ENCODE data around the gene WDTC1.
A peak's percentile ranks its signal among the peaks of the same experiment; 100 is the strongest.
"Not testable (repeated sequence)": the region's sequence is repeated elsewhere in the genome, so short reads cannot be mapped to it uniquely, and the experiment has no call there.

The WDTC1 gene

DNA sequence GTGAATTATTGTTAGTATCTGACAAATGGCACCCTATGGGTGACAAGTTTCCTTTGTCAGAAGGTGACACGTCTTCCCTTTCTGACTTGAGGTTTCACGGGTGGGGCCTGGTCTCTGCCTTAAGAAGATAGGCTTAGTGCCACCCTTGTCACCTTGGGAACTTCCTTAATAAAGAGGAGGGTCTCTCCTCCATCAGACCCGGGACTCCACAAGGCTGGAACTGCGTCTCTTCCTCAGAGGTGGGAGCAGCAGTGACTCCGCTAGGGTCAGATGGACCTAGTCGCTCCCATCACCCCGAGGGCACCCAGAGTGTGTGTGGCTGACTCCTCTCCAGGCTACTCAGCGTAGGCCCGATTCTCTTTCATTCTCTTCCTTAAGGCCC lies 774 bp upstream of the WDTC1 start:
- DNase-seq (ENCODE audit: low read depth): no peak
- in situ Hi-C loops (cut with HindIII; ENCODE audit: low sequenced_read_pairs): no loop called here
- peak overlapping the region; percentile 64 for H3K4me3 ChIP-seq (ENCODE audit: low read depth, low read length)
- TF ChIP-seq, protein P1, sequence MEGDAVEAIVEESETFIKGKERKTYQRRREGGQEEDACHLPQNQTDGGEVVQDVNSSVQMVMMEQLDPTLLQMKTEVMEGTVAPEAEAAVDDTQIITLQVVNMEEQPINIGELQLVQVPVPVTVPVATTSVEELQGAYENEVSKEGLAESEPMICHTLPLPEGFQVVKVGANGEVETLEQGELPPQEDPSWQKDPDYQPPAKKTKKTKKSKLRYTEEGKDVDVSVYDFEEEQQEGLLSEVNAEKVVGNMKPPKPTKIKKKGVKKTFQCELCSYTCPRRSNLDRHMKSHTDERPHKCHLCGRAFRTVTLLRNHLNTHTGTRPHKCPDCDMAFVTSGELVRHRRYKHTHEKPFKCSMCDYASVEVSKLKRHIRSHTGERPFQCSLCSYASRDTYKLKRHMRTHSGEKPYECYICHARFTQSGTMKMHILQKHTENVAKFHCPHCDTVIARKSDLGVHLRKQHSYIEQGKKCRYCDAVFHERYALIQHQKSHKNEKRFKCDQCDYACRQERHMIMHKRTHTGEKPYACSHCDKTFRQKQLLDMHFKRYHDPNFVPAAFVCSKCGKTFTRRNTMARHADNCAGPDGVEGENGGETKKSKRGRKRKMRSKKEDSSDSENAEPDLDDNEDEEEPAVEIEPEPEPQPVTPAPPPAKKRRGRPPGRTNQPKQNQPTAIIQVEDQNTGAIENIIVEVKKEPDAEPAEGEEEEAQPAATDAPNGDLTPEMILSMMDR (IDR thresholded peaks at IDR 0.05; ENCODE audit: low read depth, low read length, missing control alignments): no peak

GRCh38 chr1:27235827-27236226 lies 1.4 kb downstream of the WDTC1 start:
- in situ Hi-C loops (cut with HindIII; ENCODE audit: low sequenced_read_pairs): no loop called here
- TF ChIP-seq, protein P1 (IDR thresholded peaks at IDR 0.05; ENCODE audit: low read depth, low read length, missing control alignments): no peak
- H3K4me3 ChIP-seq (ENCODE audit: low read depth, low read length): peak overlapping the region; percentile 64
- no peak for DNase-seq (ENCODE audit: low read depth)

DNA sequence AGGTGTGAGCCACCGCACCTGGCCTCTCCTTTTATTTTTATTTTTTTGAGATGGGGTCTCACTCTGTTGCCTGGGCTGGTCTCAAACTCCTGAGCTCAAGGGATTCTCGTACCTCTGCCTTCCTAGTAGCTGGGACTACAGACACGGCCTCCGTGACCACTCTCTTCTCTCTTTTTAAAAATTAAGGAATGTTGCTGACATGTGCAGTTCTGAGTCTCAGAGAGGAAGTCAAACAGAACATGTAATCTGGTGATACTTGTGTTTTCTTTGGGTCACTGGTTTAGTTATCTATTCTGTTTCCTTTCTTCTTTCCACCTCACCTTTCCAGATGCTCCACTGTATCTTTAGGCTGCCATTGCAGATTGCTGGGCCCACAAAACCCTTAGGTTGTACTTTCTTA lies 2.7 kb downstream of the WDTC1 start:
- no peak overlapping the region for H3K4me3 ChIP-seq (ENCODE audit: low read depth, low read length)
- TF ChIP-seq, protein P1 (IDR thresholded peaks at IDR 0.05; ENCODE audit: low read depth, low read length, missing control alignments): no peak
- no peak for DNase-seq (ENCODE audit: low read depth)
- in situ Hi-C loops (cut with HindIII; ENCODE audit: low sequenced_read_pairs): no loop called here

DNA sequence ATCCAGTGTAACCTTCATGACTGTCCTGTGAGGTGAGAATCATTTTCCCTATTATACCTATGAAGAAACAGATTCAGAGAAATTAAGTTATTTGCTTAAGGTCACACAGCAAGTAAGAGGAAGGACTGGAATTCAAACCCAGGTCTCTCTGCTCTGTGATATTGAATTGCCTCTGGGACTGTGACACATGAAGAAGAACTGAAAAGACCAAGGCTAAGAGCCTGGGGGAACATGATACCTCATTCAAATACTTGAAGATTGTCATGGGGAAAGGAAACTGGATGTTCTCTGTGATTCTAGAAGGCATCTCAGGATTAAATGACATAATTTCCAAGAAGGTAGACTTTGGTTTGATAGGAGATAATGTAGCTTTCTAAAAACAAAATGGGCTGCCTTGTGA lies 3.6 kb downstream of the WDTC1 start:
- no peak for DNase-seq (ENCODE audit: low read depth)
- TF ChIP-seq, protein P1 (IDR thresholded peaks at IDR 0.05; ENCODE audit: low read depth, low read length, missing control alignments): no peak
- no peak overlapping the region for H3K4me3 ChIP-seq (ENCODE audit: low read depth, low read length)
- in situ Hi-C loops (cut with HindIII; ENCODE audit: low sequenced_read_pairs): no loop called here

- H3K4me3 ChIP-seq (ENCODE audit: low read depth, low read length): no peak overlapping the region
- in situ Hi-C loops (cut with HindIII; ENCODE audit: low sequenced_read_pairs): no loop called here
- DNase-seq (ENCODE audit: low read depth): no peak
- TF ChIP-seq, protein P1 (IDR thresholded peaks at IDR 0.05; ENCODE audit: low read depth, low read length, missing control alignments): no peak
Observed at GRCh38 chr1:27241677-27242076, 7.2 kb downstream of the WDTC1 start.

- in situ Hi-C loops (cut with HindIII; ENCODE audit: low sequenced_read_pairs); DNase-seq (ENCODE audit: low read depth): not testable (repeated sequence)
Observed at GRCh38 chr1:27243665-27244064, 9.2 kb downstream of the WDTC1 start.

GRCh38 chr1:27246194-27246593 lies 11.8 kb downstream of the WDTC1 start:
- H3K4me3 ChIP-seq (ENCODE audit: low read depth, low read length): no peak overlapping the region
- in situ Hi-C loops (cut with HindIII; ENCODE audit: low sequenced_read_pairs): no loop called here
- no peak for DNase-seq (ENCODE audit: low read depth)
- TF ChIP-seq, protein P1 (IDR thresholded peaks at IDR 0.05; ENCODE audit: low read depth, low read length, missing control alignments): no peak

More at GRCh38 chr1:27243665-27244064, 9.2 kb downstream of the WDTC1 start:
- H3K4me3 ChIP-seq (ENCODE audit: low read depth, low read length): not testable (repeated sequence)
